ENCODE data around the gene DCXR. TPM values are rescaled to one million over a fixed set of nuclear protein-coding genes. Genes with fewer than 3 reads are reported as not detected.

Gene DCXR
- total and polyA plus RNA-seq, 10 of the 15 experiments (the other 5 are each of a cell fraction or from before 2014, with no cell fraction given), result 12.3 to 139 (median 88.9) TPM

GRCh38 chr17:82076785-82077591 is 39.5 kb upstream of the DCXR start (continued):
- no peak for TF ChIP-seq MEF2A (IDR thresholded peaks at IDR 0.05; ENCODE audit: insufficient read depth, low read depth, low read length)
- TF ChIP-seq SP1 (IDR thresholded peaks at IDR 0.05; ENCODE audit: low read depth, low read length), result no peak
- no peak for TF ChIP-seq EZH2 (IDR thresholded peaks at IDR 0.05; ENCODE audit: borderline replicate concordance, control insufficient read depth, low read depth, low read length)
- no peak for TF ChIP-seq STAT1 (conservative IDR thresholded peaks at IDR 0.05)
- no peak for TF ChIP-seq REST (IDR thresholded peaks at IDR 0.05; ENCODE audit: low read depth, low read length)
- TF ChIP-seq ZNF622 (IDR thresholded peaks at IDR 0.05), result no peak
- no peak for TF ChIP-seq FOS (IDR thresholded peaks at IDR 0.05; ENCODE audit: borderline replicate concordance, extremely low read depth, insufficient read length)
- TF ChIP-seq KAT2A (conservative IDR thresholded peaks at IDR 0.05; ENCODE audit: control insufficient read depth, low read depth, low read length), result no peak
- TF ChIP-seq ATF7 (IDR thresholded peaks at IDR 0.05; ENCODE audit: low read depth), result no peak
- TF ChIP-seq IKZF2 (IDR thresholded peaks at IDR 0.05), result no peak
